ENCODE results near the gene PLAAT4. TPM values are rescaled to one million over a fixed set of nuclear protein-coding genes. Genes with fewer than 3 reads are reported as not detected.
"Not testable (repeated sequence)": the region's sequence is repeated elsewhere in the genome, so short reads cannot be mapped to it uniquely, and the experiment has no call there.

PLAAT4 gene
- total and polyA plus RNA-seq, 2 donors from 2014 or later: 111 to 579 TPM

DNA sequence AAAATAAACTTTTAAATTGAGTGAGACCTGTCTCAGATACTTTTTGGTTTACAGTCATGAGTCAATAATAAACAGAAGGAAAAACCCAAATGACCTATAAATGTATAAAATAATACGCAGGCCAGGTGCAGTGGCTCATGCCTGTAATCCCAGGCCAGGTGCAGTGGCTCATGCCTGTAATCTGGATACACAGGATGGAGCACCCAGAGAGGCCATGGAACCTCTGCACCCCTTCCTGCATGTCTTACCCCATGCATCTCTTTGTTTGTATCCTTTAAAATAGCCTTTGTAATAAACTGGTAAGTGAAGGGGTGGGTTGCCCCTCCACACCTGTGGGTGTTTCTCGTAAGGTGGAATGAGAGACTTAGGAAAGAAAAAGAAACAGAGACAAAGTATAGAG lies 8.9 kb upstream of the PLAAT4 start:
- intact Hi-C loops (cut with DNase I): no loop called here
- no peak for FAIRE-seq
- no peak overlapping the region for H3K9ac ChIP-seq (ENCODE audit: low read length in 3 of 3)
- no peaks in the 10 kb centered on the region for H3K27me3 ChIP-seq (ENCODE audit: control insufficient read depth, insufficient read depth, low read length)
- no peak for TF ChIP-seq CTCF (IDR thresholded peaks at IDR 0.05; ENCODE audit: borderline replicate concordance, extremely low read depth, insufficient read depth)
- no peak for DNase-seq
- no peak overlapping the region for H3K27ac ChIP-seq (ENCODE audit: low read depth in 2 of 2, low read length in 2 of 2)
- H3K9me3 ChIP-seq (ENCODE audit: control insufficient read depth in 2 of 3, insufficient read depth in 1 of 3, low read length in 3 of 3): peaks cover 0 to 4% (median 0%) of the 10 kb centered on the region in 3 donors
- H3K4me1 ChIP-seq (ENCODE audit: control insufficient read depth in 2 of 3, insufficient read depth in 2 of 3, low read depth in 1 of 3, low read length in 3 of 3): peaks cover 0 to 15% (median 13%) of the 10 kb centered on the region in 3 donors
- H3K4me3 ChIP-seq (ENCODE audit: low read length in 3 of 3): peak overlapping the region in 1 of 3 donors; percentile 14
- H3K36me3 ChIP-seq (ENCODE audit: control insufficient read depth in 2 of 3, insufficient read depth in 3 of 3, low read length in 3 of 3): no peaks in the 10 kb centered on the region

- intact Hi-C loops (cut with DNase I); H3K9me3 ChIP-seq (ENCODE audit: control insufficient read depth in 2 of 3, insufficient read depth in 1 of 3, low read length in 3 of 3); DNase-seq; FAIRE-seq; H3K27me3 ChIP-seq (ENCODE audit: control insufficient read depth, insufficient read depth, low read length); H3K4me3 ChIP-seq (ENCODE audit: low read length in 3 of 3); H3K36me3 ChIP-seq (ENCODE audit: control insufficient read depth in 2 of 3, insufficient read depth in 3 of 3, low read length in 3 of 3); H3K9ac ChIP-seq (ENCODE audit: low read length in 3 of 3); H3K27ac ChIP-seq (ENCODE audit: low read depth in 2 of 2, low read length in 2 of 2): not testable (repeated sequence)
- H3K4me1 ChIP-seq (ENCODE audit: control insufficient read depth in 2 of 3, insufficient read depth in 2 of 3, low read depth in 1 of 3, low read length in 3 of 3): peaks cover 0 to 19% (median 16%) of the 10 kb centered on the region in 3 donors
These were observed 8.5 kb upstream of the PLAAT4 start for GRCh38 chr11:63528156-63528555.

- Histone ChIP-seq H3K4me1 (ENCODE audit: control insufficient read depth in 2 of 3, insufficient read depth in 2 of 3, low read depth in 1 of 3, low read length in 3 of 3) (peaks cover 0 to 20% (median 19%) of the 10 kb centered on the region in 3 donors), H3K27ac (ENCODE audit: low read depth in 2 of 2, low read length in 2 of 2) (peak overlapping the region; percentile 5 to 53)
- H3K9me3 ChIP-seq (ENCODE audit: control insufficient read depth in 2 of 3, insufficient read depth in 1 of 3, low read length in 3 of 3); H3K9ac ChIP-seq (ENCODE audit: low read length in 3 of 3); DNase-seq; H3K4me3 ChIP-seq (ENCODE audit: low read length in 3 of 3); H3K36me3 ChIP-seq (ENCODE audit: control insufficient read depth in 2 of 3, insufficient read depth in 3 of 3, low read length in 3 of 3); FAIRE-seq; intact Hi-C loops (cut with DNase I); H3K27me3 ChIP-seq (ENCODE audit: control insufficient read depth, insufficient read depth, low read length): not testable (repeated sequence)
These were observed 7.8 kb upstream of the PLAAT4 start for GRCh38 chr11:63528729-63529278.

- H3K9me3 ChIP-seq (ENCODE audit: control insufficient read depth in 2 of 3, insufficient read depth in 1 of 3, low read length in 3 of 3); H3K4me3 ChIP-seq (ENCODE audit: low read length in 3 of 3); DNase-seq; H3K9ac ChIP-seq (ENCODE audit: low read length in 3 of 3); FAIRE-seq; H3K36me3 ChIP-seq (ENCODE audit: control insufficient read depth in 2 of 3, insufficient read depth in 3 of 3, low read length in 3 of 3); H3K27me3 ChIP-seq (ENCODE audit: control insufficient read depth, insufficient read depth, low read length); intact Hi-C loops (cut with DNase I): not testable (repeated sequence)
- peak overlapping the region in 1 of 2 donors; percentile 28 for H3K27ac ChIP-seq (ENCODE audit: low read depth in 2 of 2, low read length in 2 of 2)
- peaks cover 0 to 20% (median 19%) of the 10 kb centered on the region in 3 donors for H3K4me1 ChIP-seq (ENCODE audit: control insufficient read depth in 2 of 3, insufficient read depth in 2 of 3, low read depth in 1 of 3, low read length in 3 of 3)
These were observed 7.2 kb upstream of the PLAAT4 start for GRCh38 chr11:63529373-63529772.

- no peaks in the 10 kb centered on the region for H3K36me3 ChIP-seq (ENCODE audit: control insufficient read depth in 2 of 3, insufficient read depth in 3 of 3, low read length in 3 of 3)
- no peak for DNase-seq
- no peak overlapping the region for H3K9ac ChIP-seq (ENCODE audit: low read length in 3 of 3)
- H3K27me3 ChIP-seq (ENCODE audit: control insufficient read depth, insufficient read depth, low read length): no peaks in the 10 kb centered on the region
- H3K9me3 ChIP-seq (ENCODE audit: control insufficient read depth in 2 of 3, insufficient read depth in 1 of 3, low read length in 3 of 3): no peaks in the 10 kb centered on the region
- no peak for FAIRE-seq
- H3K27ac ChIP-seq (ENCODE audit: low read depth in 2 of 2, low read length in 2 of 2): no peak overlapping the region
- intact Hi-C loops (cut with DNase I): no loop called here
- peaks cover 0 to 20% (median 19%) of the 10 kb centered on the region in 3 donors for H3K4me1 ChIP-seq (ENCODE audit: control insufficient read depth in 2 of 3, insufficient read depth in 2 of 3, low read depth in 1 of 3, low read length in 3 of 3)
- TF ChIP-seq CTCF (IDR thresholded peaks at IDR 0.05; ENCODE audit: borderline replicate concordance, extremely low read depth, insufficient read depth): no peak
- no peak overlapping the region for H3K4me3 ChIP-seq (ENCODE audit: low read length in 3 of 3)
These were observed 6.6 kb upstream of the PLAAT4 start for GRCh38 chr11:63530021-63530420.

GRCh38 chr11:63531074-63531792 lies 5.4 kb upstream of the PLAAT4 start:
- H3K27me3 ChIP-seq (ENCODE audit: control insufficient read depth, insufficient read depth, low read length); H3K9me3 ChIP-seq (ENCODE audit: control insufficient read depth in 2 of 3, insufficient read depth in 1 of 3, low read length in 3 of 3); FAIRE-seq; intact Hi-C loops (cut with DNase I); H3K9ac ChIP-seq (ENCODE audit: low read length in 3 of 3); H3K36me3 ChIP-seq (ENCODE audit: control insufficient read depth in 2 of 3, insufficient read depth in 3 of 3, low read length in 3 of 3); H3K4me3 ChIP-seq (ENCODE audit: low read length in 3 of 3): not testable (repeated sequence)
- peaks cover 0 to 25% (median 25%) of the 10 kb centered on the region in 3 donors for H3K4me1 ChIP-seq (ENCODE audit: control insufficient read depth in 2 of 3, insufficient read depth in 2 of 3, low read depth in 1 of 3, low read length in 3 of 3)
- peak in 2 of 5 donors; percentile 46 to 66 for DNase-seq
- peak overlapping the region; percentile 51 to 79 for H3K27ac ChIP-seq (ENCODE audit: low read depth in 2 of 2, low read length in 2 of 2)

Data from kidney (tissue), 14 donors.